Loucy (cell line): ENCODE results near the gene EPN2.
"Not testable (repeated sequence)": the region's sequence is repeated elsewhere in the genome, so short reads cannot be mapped to it uniquely, and the experiment has no call there.

Source experiments
- H2AFZ ChIP-seq: fragments of 200-600 bp; sonication (generic); 2 replicates; pipeline ENCODE4 v1.6.0; 2016; ENCODE audit warnings: antibody characterized with exemption, mild to moderate bottlenecking, low read length, moderate library complexity
- H3F3A ChIP-seq: fragments of 200-600 bp; 2 replicates; pipeline ENCODE4 v1.6.0; 2016; ENCODE audit warnings: antibody characterized with exemption, low read depth, mild to moderate bottlenecking
- H3K27me3 ChIP-seq: fragments of 200-600 bp; sonication (generic); 2 replicates; pipeline ENCODE4 v1.6.1; 2014; ENCODE audit warnings: low read length, mild to moderate bottlenecking; ENCODE audit not compliant: insufficient read depth, poor library complexity, severe bottlenecking
- H3K36me3 ChIP-seq: fragments of 200-600 bp; sonication (generic); 2 replicates; pipeline ENCODE4 v1.6.1; 2016; ENCODE audit warnings: low read length; ENCODE audit not compliant: insufficient read depth
- H3K4me1 ChIP-seq: fragments of 200-600 bp; sonication (generic); 2 replicates; pipeline ENCODE4 v1.5.1; 2014; ENCODE audit warnings: low read length, mild to moderate bottlenecking; ENCODE audit not compliant: insufficient read depth, poor library complexity, severe bottlenecking
- H3K4me2 ChIP-seq: fragments of 200-600 bp; sonication (generic); 2 replicates; pipeline ENCODE4 v1.6.0; 2014; ENCODE audit warnings: antibody characterized with exemption, low read length, low read depth, mild to moderate bottlenecking; ENCODE audit not compliant: poor library complexity, severe bottlenecking
- H3K4me3 ChIP-seq: fragments of 200-600 bp; sonication (generic); 2 replicates; pipeline ENCODE4 v1.5.1; 2014; ENCODE audit warnings: low read length, mild to moderate bottlenecking, mixed read lengths; ENCODE audit not compliant: poor library complexity, severe bottlenecking
- H3K79me2 ChIP-seq: fragments of 200-600 bp; sonication (generic); 2 replicates; pipeline ENCODE4 v1.6.1; 2014; ENCODE audit warnings: low read length; ENCODE audit not compliant: insufficient read depth
- H3K9ac ChIP-seq: fragments of 200-600 bp; sonication (generic); 2 replicates; pipeline ENCODE4 v1.6.0; 2014; ENCODE audit warnings: mild to moderate bottlenecking, low read depth, low read length, moderate library complexity; ENCODE audit not compliant: poor library complexity, severe bottlenecking
- H3K9me2 ChIP-seq: fragments of 200-600 bp; sonication (generic); replicated peaks from 2 replicates; pipeline ENCODE4 v1.6.1; 2016; ENCODE audit warnings: low read depth, low read length, mixed read lengths
- H3K9me3 ChIP-seq: fragments of 200-600 bp; sonication (generic); 2 replicates; pipeline ENCODE4 v1.6.1; 2014; ENCODE audit warnings: mild to moderate bottlenecking, antibody characterized with exemption, low read length, low read depth; ENCODE audit not compliant: insufficient read depth
- H4K20me1 ChIP-seq: fragments of 200-600 bp; sonication (generic); 2 replicates; pipeline ENCODE4 v1.6.0; 2014; ENCODE audit warnings: antibody characterized with exemption, low read length, mild to moderate bottlenecking; ENCODE audit not compliant: insufficient read depth, poor library complexity, severe bottlenecking
- CTCF ChIP-seq: fragments of 200-600 bp; sonication (generic); conservative IDR thresholded peaks from 2 replicates; pipeline ENCODE4 v1.5.1; 2014; ENCODE audit warnings: mild to moderate bottlenecking, antibody characterized with exemption, low read length
- EZH2phosphoT487 ChIP-seq: fragments of 200-600 bp; IDR thresholded peaks from 2 replicates; pipeline ENCODE4 v1.6.1; 2018; ENCODE audit warnings: antibody characterized with exemption, mild to moderate bottlenecking, moderate library complexity, borderline replicate concordance

EPN2 gene

GRCh38 chr17:19275457-19276127 lies 38.4 kb downstream of the EPN2 start:
- Histone ChIP-seq H3K27me3 (peaks cover 9% of the 10 kb centered on the region), H4K20me1 (no peaks in the 10 kb centered on the region), H3F3A (no peaks in the 10 kb centered on the region), H3K36me3 (no peaks in the 10 kb centered on the region), H3K9me2 (no peaks in the 10 kb centered on the region), H3K9ac (no peak overlapping the region), H3K4me3 (no peak overlapping the region), H3K4me1 (peaks cover 6% of the 10 kb centered on the region), H3K9me3 (no peaks in the 10 kb centered on the region), H3K79me2 (no peaks in the 10 kb centered on the region), H2AFZ (no peak overlapping the region), H3K4me2 (no peak overlapping the region)
- no peak for TF ChIP-seq CTCF
- no peak for TF ChIP-seq EZH2phosphoT487

GRCh38 chr17:19278284-19278683 lies 41.1 kb downstream of the EPN2 start:
- not testable (repeated sequence) for H4K20me1 ChIP-seq, H3K79me2 ChIP-seq, H3K9me3 ChIP-seq, H3K27me3 ChIP-seq, H2AFZ ChIP-seq, H3K9me2 ChIP-seq, H3F3A ChIP-seq, H3K4me3 ChIP-seq, H3K4me1 ChIP-seq, H3K36me3 ChIP-seq, H3K9ac ChIP-seq, H3K4me2 ChIP-seq

DNA sequence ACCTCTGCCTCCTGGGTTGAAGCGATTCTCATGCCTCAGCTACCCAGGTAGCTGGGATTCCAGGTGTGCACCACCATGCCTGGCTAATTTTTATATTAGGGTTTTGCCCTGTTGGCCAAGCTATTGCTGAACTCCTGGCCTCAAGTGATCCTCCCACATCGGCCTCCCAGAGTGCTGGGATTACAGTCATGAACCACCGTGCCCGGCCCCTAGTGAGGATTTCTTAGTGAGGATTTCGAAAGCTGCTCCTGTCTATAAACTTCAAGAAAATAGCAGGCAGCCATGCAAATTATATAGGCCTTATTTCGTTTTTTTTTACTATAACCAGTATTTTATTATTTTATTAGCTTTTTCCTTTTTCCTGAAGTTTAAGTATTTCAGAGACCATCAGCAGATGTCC lies 41.6 kb downstream of the EPN2 start:
- Histone ChIP-seq H3K9ac (no peak overlapping the region), H3K79me2 (no peaks in the 10 kb centered on the region)

More for the DNA sequence above, 41.6 kb downstream of the EPN2 start:
- H2AFZ ChIP-seq: no peak overlapping the region
- H3F3A ChIP-seq: no peaks in the 10 kb centered on the region
- no peaks in the 10 kb centered on the region for H3K36me3 ChIP-seq
- H3K9me2 ChIP-seq: no peaks in the 10 kb centered on the region
- H3K4me1 ChIP-seq: peaks cover 2% of the 10 kb centered on the region
- no peaks in the 10 kb centered on the region for H3K27me3 ChIP-seq
- no peaks in the 10 kb centered on the region for H4K20me1 ChIP-seq
- no peak for TF ChIP-seq CTCF
- no peak for TF ChIP-seq EZH2phosphoT487
- no peak overlapping the region for H3K4me3 ChIP-seq
- H3K4me2 ChIP-seq: no peak overlapping the region
- H3K9me3 ChIP-seq: no peaks in the 10 kb centered on the region
